ENCODE measurements around the gene DMRTB1. TPM values are rescaled to one million over a fixed set of nuclear protein-coding genes. Genes with fewer than 3 reads are reported as not detected.
"Not testable (repeated sequence)": the region's sequence is repeated elsewhere in the genome, so short reads cannot be mapped to it uniquely, and the experiment has no call there.

The DMRTB1 gene
- total RNA-seq, 1 donor from 2014 or later, result not detected

GRCh38 chr1:53431244-53431643, 28.0 kb upstream of the DMRTB1 start:
- Mint-ChIP-seq H3K9me3 (peaks cover 4% of the 10 kb centered on the region), H3K4me1 (peaks cover 18% of the 10 kb centered on the region), H3K27me3 (ENCODE audit: insufficient read depth, low read depth) (peaks cover 23% of the 10 kb centered on the region), H3K27ac (no peak overlapping the region), H3K4me3 (no peak overlapping the region), H3K36me3 (no peaks in the 10 kb centered on the region)
- Histone ChIP-seq H3K4me2 (no peak overlapping the region), H3K4me1 (peaks cover 16% of the 10 kb centered on the region), H3K9ac (no peak overlapping the region), H3K9me3 (ENCODE audit: low read depth) (no peaks in the 10 kb centered on the region), H3K4me3 (no peak overlapping the region), H3K79me2 (ENCODE audit: low read depth) (no peaks in the 10 kb centered on the region), H3K36me3 (no peaks in the 10 kb centered on the region), H3K27ac (no peak overlapping the region), H3F3A (ENCODE audit: low read depth) (no peaks in the 10 kb centered on the region), H3K27me3 (no peaks in the 10 kb centered on the region), H4K20me1 (ENCODE audit: low read depth) (no peaks in the 10 kb centered on the region), H2AFZ (replicated peaks) (no peak overlapping the region)
- no peak for TF ChIP-seq EZH2 (IDR thresholded peaks at IDR 0.05)
- TF ChIP-seq EZH2phosphoT487 (IDR thresholded peaks at IDR 0.05), result no peak
- no peak for TF ChIP-seq CTCF (IDR thresholded peaks at IDR 0.05)
- DNase-seq (ENCODE audit: low spot score), result no peak

- H3K4me2 ChIP-seq, result no peak overlapping the region
- no peak overlapping the region for H3K4me3 ChIP-seq
- H4K20me1 ChIP-seq (ENCODE audit: low read depth), result no peaks in the 10 kb centered on the region
- Mint-ChIP-seq H3K4me3 (no peak overlapping the region), H3K27ac (no peak overlapping the region), H3K27me3 (ENCODE audit: insufficient read depth, low read depth) (peaks cover 20% of the 10 kb centered on the region), H3K4me1 (peaks cover 16% of the 10 kb centered on the region), H3K36me3 (no peaks in the 10 kb centered on the region), H3K9me3 (peaks cover 4% of the 10 kb centered on the region)
- no peaks in the 10 kb centered on the region for H3K27me3 ChIP-seq
- no peaks in the 10 kb centered on the region for H3K9me3 ChIP-seq (ENCODE audit: low read depth)
- H3F3A ChIP-seq (ENCODE audit: low read depth), result no peaks in the 10 kb centered on the region
- H2AFZ ChIP-seq (replicated peaks), result no peak overlapping the region
- DNase-seq (ENCODE audit: low spot score), result no peak
- no peak overlapping the region for H3K27ac ChIP-seq
- H3K79me2 ChIP-seq (ENCODE audit: low read depth), result no peaks in the 10 kb centered on the region
- no peaks in the 10 kb centered on the region for H3K36me3 ChIP-seq
- TF ChIP-seq CTCF (IDR thresholded peaks at IDR 0.05), result no peak
- TF ChIP-seq EZH2phosphoT487 (IDR thresholded peaks at IDR 0.05), result no peak
- no peak for TF ChIP-seq EZH2 (IDR thresholded peaks at IDR 0.05)
- H3K9ac ChIP-seq, result no peak overlapping the region
- peaks cover 16% of the 10 kb centered on the region for H3K4me1 ChIP-seq
Observed at GRCh38 chr1:53431805-53432565, 27.2 kb upstream of the DMRTB1 start.

- H3K9me3 ChIP-seq (ENCODE audit: low read depth), result no peaks in the 10 kb centered on the region
- Mint-ChIP-seq H3K4me1 (peaks cover 13% of the 10 kb centered on the region), H3K36me3 (no peaks in the 10 kb centered on the region), H3K9me3 (peaks cover 4% of the 10 kb centered on the region), H3K27ac (no peak overlapping the region), H3K27me3 (ENCODE audit: insufficient read depth, low read depth) (peaks cover 14% of the 10 kb centered on the region), H3K4me3 (no peak overlapping the region)
- H2AFZ ChIP-seq (replicated peaks), result no peak overlapping the region
- no peaks in the 10 kb centered on the region for H3F3A ChIP-seq (ENCODE audit: low read depth)
- H3K9ac ChIP-seq, result no peak overlapping the region
- no peak for DNase-seq (ENCODE audit: low spot score)
- TF ChIP-seq EZH2 (IDR thresholded peaks at IDR 0.05) (no peak), CTCF (IDR thresholded peaks at IDR 0.05) (no peak), EZH2phosphoT487 (IDR thresholded peaks at IDR 0.05) (no peak)
- no peaks in the 10 kb centered on the region for H4K20me1 ChIP-seq (ENCODE audit: low read depth)
- no peaks in the 10 kb centered on the region for H3K27me3 ChIP-seq
- no peaks in the 10 kb centered on the region for H3K36me3 ChIP-seq
- no peak overlapping the region for H3K27ac ChIP-seq
- no peaks in the 10 kb centered on the region for H3K79me2 ChIP-seq (ENCODE audit: low read depth)
- peaks cover 16% of the 10 kb centered on the region for H3K4me1 ChIP-seq
- H3K4me3 ChIP-seq, result no peak overlapping the region
- no peak overlapping the region for H3K4me2 ChIP-seq
Observed at GRCh38 chr1:53432611-53433010, 26.6 kb upstream of the DMRTB1 start.

- not testable (repeated sequence) for H4K20me1 ChIP-seq (ENCODE audit: low read depth); H3F3A ChIP-seq (ENCODE audit: low read depth); H3K9me3 ChIP-seq (ENCODE audit: low read depth); H3K4me2 ChIP-seq; H3K27ac Mint-ChIP-seq; H3K27ac ChIP-seq; H3K9ac ChIP-seq; H2AFZ ChIP-seq (replicated peaks); DNase-seq (ENCODE audit: low spot score); H3K4me3 ChIP-seq; H3K36me3 ChIP-seq; H3K36me3 Mint-ChIP-seq; H3K4me3 Mint-ChIP-seq; H3K79me2 ChIP-seq (ENCODE audit: low read depth); H3K27me3 ChIP-seq
- H3K4me1 Mint-ChIP-seq, result peaks cover 13% of the 10 kb centered on the region
- H3K9me3 Mint-ChIP-seq, result peaks cover 12% of the 10 kb centered on the region
- peaks cover 19% of the 10 kb centered on the region for H3K27me3 Mint-ChIP-seq (ENCODE audit: insufficient read depth, low read depth)
- H3K4me1 ChIP-seq, result peaks cover 16% of the 10 kb centered on the region
Observed at GRCh38 chr1:53434405-53435007, 24.7 kb upstream of the DMRTB1 start.

All from neural progenitor cell (in vitro differentiated cells).